Esophagus muscularis mucosa (tissue), 3 donors: ENCODE measurements around the gene SAMD1.

Source experiments
- POLR2AphosphoS5 ChIP-seq, 2 donors: sonication (generic); formaldehyde crosslinking; IDR thresholded peaks; one replicate each; pipeline ENCODE4 v1.6.1; 2017; ENCODE audit warnings: antibody characterized with exemption in 2 of 2
- TF ChIP-seq, protein P1 (sequence below), 3 experiments: fragments of 200-600 bp in 2 of 3; fragments of 450-650 bp in 1 of 3; sonication (generic) in 2 of 3; IDR thresholded peaks; one replicate each; pipeline ENCODE4 v1.5.1; 2017 to 2019; ENCODE audit warnings: antibody characterized with exemption in 3 of 3, mild to moderate bottlenecking in 2 of 3, moderate library complexity in 1 of 3

DNA sequence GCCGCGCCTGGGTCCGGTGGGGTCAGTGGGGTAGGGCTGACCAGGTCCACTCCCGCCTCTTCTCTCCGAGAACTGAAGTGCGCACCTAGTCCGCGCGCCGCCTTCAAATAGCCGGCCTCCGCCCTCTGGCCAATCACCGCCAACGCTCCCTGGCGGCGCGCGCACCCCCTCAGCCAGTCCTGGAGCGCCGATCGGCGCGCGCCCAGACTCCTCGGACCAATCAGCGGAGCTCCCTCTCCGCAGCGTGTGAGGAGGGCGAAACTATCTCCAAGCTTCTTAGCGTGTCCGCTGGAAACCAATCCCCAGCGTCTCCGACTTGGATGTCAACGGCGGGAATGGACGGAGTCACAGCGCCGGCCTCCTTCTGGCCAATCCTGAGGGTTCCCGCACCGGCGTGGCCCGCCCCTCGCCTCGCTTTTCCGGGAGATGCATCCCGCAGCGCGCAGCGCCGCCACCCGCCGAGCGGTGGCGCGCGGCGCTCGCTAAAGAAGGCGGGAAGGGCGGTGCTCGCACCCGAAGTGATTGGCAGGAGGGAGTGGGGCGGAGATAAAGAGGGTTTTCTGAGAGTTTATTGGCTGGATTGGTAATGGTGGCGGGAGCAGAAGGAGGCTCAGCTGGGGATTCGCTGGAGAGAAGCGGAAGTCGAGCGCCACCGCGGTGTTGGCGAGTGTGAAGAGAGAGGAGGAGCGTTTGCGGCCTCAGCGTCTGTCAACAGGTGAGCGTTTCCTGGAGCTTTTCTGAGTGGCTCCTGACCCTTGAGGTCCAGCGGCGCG lies 46.1 kb upstream of the SAMD1 start, which contains the start of gene ASF1B:
- TF ChIP-seq, protein P1, sequence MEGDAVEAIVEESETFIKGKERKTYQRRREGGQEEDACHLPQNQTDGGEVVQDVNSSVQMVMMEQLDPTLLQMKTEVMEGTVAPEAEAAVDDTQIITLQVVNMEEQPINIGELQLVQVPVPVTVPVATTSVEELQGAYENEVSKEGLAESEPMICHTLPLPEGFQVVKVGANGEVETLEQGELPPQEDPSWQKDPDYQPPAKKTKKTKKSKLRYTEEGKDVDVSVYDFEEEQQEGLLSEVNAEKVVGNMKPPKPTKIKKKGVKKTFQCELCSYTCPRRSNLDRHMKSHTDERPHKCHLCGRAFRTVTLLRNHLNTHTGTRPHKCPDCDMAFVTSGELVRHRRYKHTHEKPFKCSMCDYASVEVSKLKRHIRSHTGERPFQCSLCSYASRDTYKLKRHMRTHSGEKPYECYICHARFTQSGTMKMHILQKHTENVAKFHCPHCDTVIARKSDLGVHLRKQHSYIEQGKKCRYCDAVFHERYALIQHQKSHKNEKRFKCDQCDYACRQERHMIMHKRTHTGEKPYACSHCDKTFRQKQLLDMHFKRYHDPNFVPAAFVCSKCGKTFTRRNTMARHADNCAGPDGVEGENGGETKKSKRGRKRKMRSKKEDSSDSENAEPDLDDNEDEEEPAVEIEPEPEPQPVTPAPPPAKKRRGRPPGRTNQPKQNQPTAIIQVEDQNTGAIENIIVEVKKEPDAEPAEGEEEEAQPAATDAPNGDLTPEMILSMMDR (IDR thresholded peaks at IDR 0.05) = peak; percentile 74 to 100 (median 90)
- TF ChIP-seq POLR2AphosphoS5 (IDR thresholded peaks at IDR 0.05) = peak; percentile 77 to 90
